Thoracic aorta (tissue), 2 donors: ENCODE measurements around the gene SLC43A1. TPM values are rescaled to one million over a fixed set of nuclear protein-coding genes. Genes with fewer than 3 reads are reported as not detected.

Experiments used
- ATAC-seq: fragments of 150-250 bp; one replicate; pipeline ENCODE4 v1.8.0; 2017; ENCODE audit warnings: low read depth; ENCODE audit not compliant: insufficient number of reproducible peaks, low FRiP score
- DNase-seq: peaks from one replicate; pipeline ENCODE4 v3.0.0-alpha.2; 2020; ENCODE audit warnings: low spot score
- H3K27ac ChIP-seq, 2 donors: fragments of 200-600 bp; sonication (generic); 1 replicate in 1 of 2; 2 replicates in 1 of 2; pipeline ENCODE4 v1.5.1; 2016; ENCODE audit warnings: mild to moderate bottlenecking in 2 of 2, moderate library complexity in 2 of 2
- H3K27me3 ChIP-seq: fragments of 200-600 bp; sonication (generic); replicated peaks from 2 replicates; pipeline ENCODE4 v1.6.0; 2016; ENCODE audit warnings: mild to moderate bottlenecking; ENCODE audit not compliant: insufficient read depth
- H3K36me3 ChIP-seq: fragments of 200-600 bp; sonication (generic); one replicate; pipeline ENCODE4 v1.5.1; 2016
- H3K4me1 ChIP-seq, 2 donors: fragments of 200-600 bp; sonication (generic); 1 replicate in 1 of 2; 2 replicates in 1 of 2; pipeline versions ENCODE4 v1.5.1 to v1.6.0; 2016; ENCODE audit warnings: low read depth in 2 of 2, mild to moderate bottlenecking in 1 of 2; ENCODE audit not compliant: control insufficient read depth in 1 of 2
- H3K4me3 ChIP-seq: fragments of 200-600 bp; sonication (generic); 2 replicates; pipeline ENCODE4 v1.5.1; 2016; ENCODE audit warnings: mild to moderate bottlenecking
- H3K9me3 ChIP-seq: fragments of 200-600 bp; sonication (generic); 2 replicates; pipeline ENCODE4 v1.5.1; 2016
- total RNA-seq, 2 donors: library from RNA; depleted of rRNA; stranded (reverse); fragments of >200 nt; gene quantifications; one replicate each; pipeline versions ENCODE4 v1.1.0 to v1.2.3, GENCODE V29; 2016
- TF ChIP-seq, protein P1 (sequence below): fragments of 200-600 bp; sonication (generic); IDR thresholded peaks from one replicate; pipeline ENCODE4 v1.5.1; 2019; ENCODE audit warnings: antibody characterized with exemption

The SLC43A1 gene
- total RNA-seq, 2 donors from 2014 or later = 16.6 to 23.6 TPM

DNA sequence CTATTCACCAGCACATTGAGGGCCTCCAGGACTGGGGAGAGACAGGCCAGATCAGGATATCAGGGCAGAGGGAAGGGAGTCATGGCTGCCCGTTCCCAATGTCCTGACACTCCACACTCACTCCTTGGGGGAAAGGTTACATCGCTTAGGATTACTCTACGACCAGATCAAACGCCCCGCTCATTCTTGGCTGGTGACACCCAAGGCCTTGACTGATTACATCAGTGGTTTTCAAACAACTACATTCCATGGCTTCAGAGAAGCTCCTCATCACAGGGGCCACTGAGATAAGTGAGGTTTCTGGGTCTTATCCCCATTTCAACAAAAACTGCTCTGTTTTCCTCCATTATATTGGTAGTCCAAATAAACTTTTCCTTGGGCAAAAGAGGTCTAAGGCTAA lies 37.0 kb upstream of the SLC43A1 start:
- TF ChIP-seq, protein P1, sequence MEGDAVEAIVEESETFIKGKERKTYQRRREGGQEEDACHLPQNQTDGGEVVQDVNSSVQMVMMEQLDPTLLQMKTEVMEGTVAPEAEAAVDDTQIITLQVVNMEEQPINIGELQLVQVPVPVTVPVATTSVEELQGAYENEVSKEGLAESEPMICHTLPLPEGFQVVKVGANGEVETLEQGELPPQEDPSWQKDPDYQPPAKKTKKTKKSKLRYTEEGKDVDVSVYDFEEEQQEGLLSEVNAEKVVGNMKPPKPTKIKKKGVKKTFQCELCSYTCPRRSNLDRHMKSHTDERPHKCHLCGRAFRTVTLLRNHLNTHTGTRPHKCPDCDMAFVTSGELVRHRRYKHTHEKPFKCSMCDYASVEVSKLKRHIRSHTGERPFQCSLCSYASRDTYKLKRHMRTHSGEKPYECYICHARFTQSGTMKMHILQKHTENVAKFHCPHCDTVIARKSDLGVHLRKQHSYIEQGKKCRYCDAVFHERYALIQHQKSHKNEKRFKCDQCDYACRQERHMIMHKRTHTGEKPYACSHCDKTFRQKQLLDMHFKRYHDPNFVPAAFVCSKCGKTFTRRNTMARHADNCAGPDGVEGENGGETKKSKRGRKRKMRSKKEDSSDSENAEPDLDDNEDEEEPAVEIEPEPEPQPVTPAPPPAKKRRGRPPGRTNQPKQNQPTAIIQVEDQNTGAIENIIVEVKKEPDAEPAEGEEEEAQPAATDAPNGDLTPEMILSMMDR = no peak
- no peaks in the 10 kb centered on the region for H3K27me3 ChIP-seq
- no peak overlapping the region for H3K4me3 ChIP-seq
- no peak for ATAC-seq
- no peak for DNase-seq
- H3K36me3 ChIP-seq = peaks cover 59% of the 10 kb centered on the region
- no peaks in the 10 kb centered on the region for H3K9me3 ChIP-seq
- no peaks in the 10 kb centered on the region for H3K4me1 ChIP-seq
- H3K27ac ChIP-seq = no peak overlapping the region

DNA sequence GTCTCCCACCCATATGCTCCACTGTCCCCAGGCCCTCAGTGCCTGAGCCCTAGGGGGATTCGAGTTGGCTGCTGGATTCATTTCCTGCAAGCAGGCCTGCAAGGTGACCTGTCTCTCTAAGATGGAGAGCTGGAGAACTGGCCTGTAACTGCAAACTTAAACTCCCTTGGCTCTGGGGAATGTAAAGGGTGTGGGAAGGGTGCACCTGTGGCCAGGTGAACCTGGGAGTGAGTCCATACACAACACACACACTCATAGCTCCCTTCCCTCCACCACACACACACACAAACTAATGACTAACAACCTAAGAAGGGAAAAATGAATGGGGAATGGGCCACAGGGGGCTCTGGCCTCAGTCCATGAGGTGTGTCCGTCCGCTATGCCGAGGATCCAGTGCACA lies 36.4 kb upstream of the SLC43A1 start:
- Histone ChIP-seq H3K27ac (no peak overlapping the region), H3K36me3 (peaks cover 54% of the 10 kb centered on the region), H3K27me3 (no peaks in the 10 kb centered on the region), H3K9me3 (no peaks in the 10 kb centered on the region), H3K4me3 (no peak overlapping the region), H3K4me1 (no peaks in the 10 kb centered on the region)
- TF ChIP-seq, protein P1 = no peak
- no peak for ATAC-seq
- DNase-seq = no peak

DNA sequence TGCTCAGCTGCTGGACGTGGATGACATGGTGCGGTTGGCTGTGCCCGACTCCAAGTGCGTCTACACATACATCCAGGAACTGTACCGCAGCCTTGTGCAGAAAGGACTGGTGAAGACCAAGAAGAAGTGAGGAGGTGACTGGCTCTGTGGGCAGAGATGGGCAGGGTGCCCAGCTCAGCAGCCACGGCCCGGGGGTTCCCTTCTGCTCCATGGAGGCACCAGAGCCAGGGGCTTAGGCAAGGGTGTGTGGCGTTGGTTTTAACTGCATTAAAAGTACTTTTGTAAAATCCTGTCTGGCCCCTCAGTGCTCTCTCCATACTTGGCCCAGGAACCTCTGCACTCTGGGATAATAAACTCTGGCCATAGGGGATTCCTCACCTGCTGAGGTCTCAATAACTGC lies 34.5 kb upstream of the SLC43A1 start:
- TF ChIP-seq, protein P1 = no peak
- Histone ChIP-seq H3K27me3 (no peaks in the 10 kb centered on the region), H3K9me3 (no peaks in the 10 kb centered on the region), H3K27ac (no peak overlapping the region), H3K4me1 (no peaks in the 10 kb centered on the region), H3K36me3 (peaks cover 47% of the 10 kb centered on the region), H3K4me3 (no peak overlapping the region)
- DNase-seq = no peak
- ATAC-seq = no peak

DNA sequence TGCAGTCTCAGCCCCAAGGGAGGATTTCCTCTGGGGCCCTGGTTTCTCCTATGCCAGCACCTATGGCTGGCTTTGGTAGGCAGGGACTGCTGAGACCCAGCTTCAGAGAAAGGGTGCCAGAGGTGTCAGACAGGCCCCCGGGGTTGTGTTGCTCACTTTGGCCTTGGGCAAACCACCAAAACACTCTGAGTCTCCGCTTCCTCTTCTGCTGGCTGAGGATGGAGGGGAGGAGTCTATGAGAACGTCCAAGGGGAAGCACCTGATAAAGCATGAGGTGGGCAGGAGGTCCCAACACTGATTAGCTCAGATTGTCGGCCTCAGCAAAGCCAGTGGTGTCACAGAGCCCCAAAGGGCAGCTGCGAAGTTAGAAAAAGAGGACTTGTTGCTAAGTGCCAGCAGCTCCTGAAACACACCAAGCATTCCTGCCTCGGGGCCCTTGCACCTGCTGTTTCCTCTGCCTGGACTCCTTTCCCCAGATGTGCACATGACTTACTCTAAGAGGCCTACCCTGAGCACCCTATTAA lies 32.4 kb upstream of the SLC43A1 start:
- no peaks in the 10 kb centered on the region for H3K9me3 ChIP-seq
- no peak overlapping the region for H3K27ac ChIP-seq
- H3K4me3 ChIP-seq = no peak overlapping the region
- ATAC-seq (no peak), DNase-seq (no peak)
- H3K36me3 ChIP-seq = peaks cover 31% of the 10 kb centered on the region
- TF ChIP-seq, protein P1 = no peak
- H3K27me3 ChIP-seq = no peaks in the 10 kb centered on the region
- no peaks in the 10 kb centered on the region for H3K4me1 ChIP-seq

DNA sequence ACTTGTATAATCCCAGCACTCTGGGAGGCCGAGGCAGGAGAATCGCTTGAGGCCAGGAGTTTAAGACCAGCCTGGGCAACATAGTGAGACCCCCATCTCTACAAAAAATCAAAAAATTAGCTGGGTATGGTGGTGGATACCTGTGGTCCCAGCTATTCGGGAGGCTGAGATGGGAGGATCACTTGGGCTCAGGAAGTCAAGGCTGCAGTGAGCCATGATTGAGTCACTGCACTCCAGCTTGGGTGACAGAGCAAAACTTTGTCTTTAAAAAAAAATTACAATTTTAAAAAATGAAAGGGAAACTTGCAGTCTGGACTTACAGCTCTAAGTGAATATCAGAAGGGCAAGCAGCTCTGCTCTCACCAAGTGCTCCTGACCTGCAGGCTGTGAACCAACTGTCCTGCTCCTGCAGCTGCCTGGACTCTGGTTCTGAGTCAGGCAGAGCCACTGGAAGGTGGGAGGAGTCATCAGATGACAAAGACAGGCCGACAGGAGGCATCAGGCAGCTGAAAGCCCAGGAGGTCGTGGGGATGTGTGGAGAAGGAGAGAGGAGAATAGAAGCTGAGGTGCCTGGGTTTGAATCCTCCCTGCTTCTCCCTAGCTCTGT lies 31.5 kb upstream of the SLC43A1 start:
- H3K4me3 ChIP-seq = no peak overlapping the region
- no peaks in the 10 kb centered on the region for H3K4me1 ChIP-seq
- no peak overlapping the region for H3K27ac ChIP-seq
- no peaks in the 10 kb centered on the region for H3K9me3 ChIP-seq
- DNase-seq (no peak), ATAC-seq (no peak)
- TF ChIP-seq, protein P1 = no peak
- H3K27me3 ChIP-seq = no peaks in the 10 kb centered on the region
- H3K36me3 ChIP-seq = peaks cover 22% of the 10 kb centered on the region
